DOHH2 (cell line): ENCODE results near the gene HOXB8.

Experiments
- H3F3A ChIP-seq: fragments of 200-600 bp; sonication (generic), shearing (Covaris generic); 2 replicates; pipeline ENCODE4 v1.6.0; 2016; ENCODE audit warnings: antibody characterized with exemption, mild to moderate bottlenecking; ENCODE audit not compliant: control insufficient read depth, insufficient read depth
- H3K27ac ChIP-seq: fragments of 200-600 bp; sonication (generic); 2 replicates; pipeline ENCODE4 v1.5.1; 2014; ENCODE audit warnings: low read depth, mild to moderate bottlenecking, low read length, moderate library complexity
- H3K27me3 ChIP-seq: fragments of 200-600 bp; sonication (generic); 2 replicates; pipeline ENCODE4 v1.6.1; 2014; ENCODE audit warnings: mild to moderate bottlenecking, low read length, mixed read lengths; ENCODE audit not compliant: control insufficient read depth
- H3K36me3 ChIP-seq: fragments of 200-600 bp; sonication (generic); 2 replicates; pipeline ENCODE4 v1.6.1; 2014; ENCODE audit warnings: mild to moderate bottlenecking, low read length, moderate library complexity, mixed read lengths; ENCODE audit not compliant: control insufficient read depth
- H3K4me1 ChIP-seq: fragments of 200-600 bp; sonication (generic); 2 replicates; pipeline ENCODE4 v1.6.1; 2014; ENCODE audit warnings: mild to moderate bottlenecking, low read length, mixed read lengths; ENCODE audit not compliant: control insufficient read depth
- H3K4me2 ChIP-seq: fragments of 200-600 bp; sonication (generic); 2 replicates; pipeline ENCODE4 v1.6.0; 2014; ENCODE audit warnings: mild to moderate bottlenecking, low read length, moderate library complexity
- H3K4me3 ChIP-seq: fragments of 200-600 bp; sonication (generic); 2 replicates; pipeline ENCODE4 v1.5.1; 2014; ENCODE audit warnings: mild to moderate bottlenecking, low read length, mixed read lengths
- H3K79me2 ChIP-seq: fragments of 200-600 bp; sonication (generic); 2 replicates; pipeline ENCODE4 v1.6.1; 2014; ENCODE audit warnings: mild to moderate bottlenecking, low read length, mixed read lengths; ENCODE audit not compliant: control insufficient read depth
- H3K9me2 ChIP-seq: fragments of 200-600 bp; sonication (generic); replicated peaks from 2 replicates; pipeline ENCODE4 v1.6.1; 2014; ENCODE audit warnings: mild to moderate bottlenecking, low read length, mixed read lengths; ENCODE audit not compliant: control insufficient read depth
- H3K9me3 ChIP-seq: fragments of 200-600 bp; sonication (generic); 2 replicates; pipeline ENCODE4 v1.6.1; 2014; ENCODE audit warnings: antibody characterized with exemption, low read length, mixed read lengths; ENCODE audit not compliant: control insufficient read depth, insufficient read depth
- H4K20me1 ChIP-seq: fragments of 200-600 bp; sonication (generic); 2 replicates; pipeline ENCODE4 v1.6.0; 2014; ENCODE audit warnings: low read depth, mild to moderate bottlenecking, antibody characterized with exemption, low read length, moderate library complexity; ENCODE audit not compliant: control insufficient read depth, insufficient read depth
- CTCF ChIP-seq: fragments of 200-600 bp; sonication (generic); IDR thresholded peaks from one replicate; pipeline ENCODE4 v1.5.1; 2014; ENCODE audit warnings: antibody characterized with exemption, mild to moderate bottlenecking, low read depth, low read length; ENCODE audit not compliant: poor library complexity, severe bottlenecking
- EZH2phosphoT487 ChIP-seq: fragments of 200-600 bp; sonication (generic); IDR thresholded peaks from 2 replicates; pipeline ENCODE4 v1.6.1; 2017; ENCODE audit warnings: borderline replicate concordance, mild to moderate bottlenecking, antibody characterized with exemption, low read length, moderate library complexity, mixed read lengths

The HOXB8 gene

GRCh38 chr17:48639982-48640857 lies 25.1 kb upstream of the HOXB8 start:
- no peaks in the 10 kb centered on the region for H3K79me2 ChIP-seq

GRCh38 chr17:48639136-48639535 lies 24.0 kb upstream of the HOXB8 start:
- no peak overlapping the region for H3K4me3 ChIP-seq
- TF ChIP-seq EZH2phosphoT487 (no peak), CTCF (no peak)
- H3K79me2 ChIP-seq, result no peaks in the 10 kb centered on the region
- H3K27me3 ChIP-seq, result peaks cover 56% of the 10 kb centered on the region
- H3K9me3 ChIP-seq, result no peaks in the 10 kb centered on the region
- H3K9me2 ChIP-seq, result no peaks in the 10 kb centered on the region
- no peak overlapping the region for H3K27ac ChIP-seq
- no peaks in the 10 kb centered on the region for H4K20me1 ChIP-seq
- H3K4me2 ChIP-seq, result no peak overlapping the region
- peaks cover 19% of the 10 kb centered on the region for H3K4me1 ChIP-seq
- no peaks in the 10 kb centered on the region for H3K36me3 ChIP-seq
- H3F3A ChIP-seq, result no peaks in the 10 kb centered on the region

More at GRCh38 chr17:48639982-48640857, 25.1 kb upstream of the HOXB8 start:
- no peak for TF ChIP-seq CTCF
- no peak for TF ChIP-seq EZH2phosphoT487
- Histone ChIP-seq H3K27ac (no peak overlapping the region), H4K20me1 (no peaks in the 10 kb centered on the region), H3K4me1 (peaks cover 18% of the 10 kb centered on the region), H3K9me2 (no peaks in the 10 kb centered on the region), H3K4me2 (no peak overlapping the region), H3F3A (no peaks in the 10 kb centered on the region), H3K36me3 (no peaks in the 10 kb centered on the region), H3K27me3 (peaks cover 56% of the 10 kb centered on the region), H3K4me3 (no peak overlapping the region), H3K9me3 (no peaks in the 10 kb centered on the region)

GRCh38 chr17:48637323-48638260 lies 22.5 kb upstream of the HOXB8 start:
- H3K4me3 ChIP-seq, result no peak overlapping the region
- H3F3A ChIP-seq, result no peaks in the 10 kb centered on the region
- H3K4me2 ChIP-seq, result no peak overlapping the region
- no peaks in the 10 kb centered on the region for H3K36me3 ChIP-seq
- H3K4me1 ChIP-seq, result peaks cover 19% of the 10 kb centered on the region
- no peak for TF ChIP-seq CTCF
- no peak for TF ChIP-seq EZH2phosphoT487
- no peaks in the 10 kb centered on the region for H3K9me3 ChIP-seq
- H3K9me2 ChIP-seq, result no peaks in the 10 kb centered on the region
- H4K20me1 ChIP-seq, result no peaks in the 10 kb centered on the region
- H3K79me2 ChIP-seq, result no peaks in the 10 kb centered on the region
- H3K27ac ChIP-seq, result no peak overlapping the region
- peaks cover 59% of the 10 kb centered on the region for H3K27me3 ChIP-seq
